Measurements from ENCODE around the gene FXYD2.

The FXYD2 gene

GRCh38 chr11:117795638-117796455 is 28.7 kb downstream of the FXYD2 start:
- no peak for DNase-seq

GRCh38 chr11:117794772-117795629 is 29.5 kb downstream of the FXYD2 start:
- no peak for DNase-seq

GRCh38 chr11:117794135-117794534 is 30.4 kb downstream of the FXYD2 start:
- DNase-seq, result no peak

GRCh38 chr11:117793583-117793982 is 31.0 kb downstream of the FXYD2 start:
- no peak for DNase-seq

- DNase-seq, result no peak
Measured at GRCh38 chr11:117792992-117793391, 31.6 kb downstream of the FXYD2 start.

- DNase-seq, result peak; percentile 20
Measured at GRCh38 chr11:117792241-117792640, 32.3 kb downstream of the FXYD2 start.

GRCh38 chr11:117790279-117790678 is 34.3 kb downstream of the FXYD2 start:
- no peak for DNase-seq

GRCh38 chr11:117789241-117789640 is 35.3 kb downstream of the FXYD2 start:
- no peak for DNase-seq

- DNase-seq, result no peak
Measured at GRCh38 chr11:117786135-117786870, 38.2 kb downstream of the FXYD2 start.

GRCh38 chr11:117782101-117782500 is 42.4 kb downstream of the FXYD2 start:
- DNase-seq, result no peak

GRCh38 chr11:117781627-117782026 is 42.9 kb downstream of the FXYD2 start:
- DNase-seq, result no peak

- no peak for DNase-seq
Measured at GRCh38 chr11:117780456-117780855, 44.1 kb downstream of the FXYD2 start.

- no peak for DNase-seq
Measured at GRCh38 chr11:117774553-117774952, 50.0 kb downstream of the FXYD2 start.

GRCh38 chr11:117772360-117772759 is 52.2 kb downstream of the FXYD2 start:
- DNase-seq, result no peak

GRCh38 chr11:117771841-117772240 is 52.7 kb downstream of the FXYD2 start:
- DNase-seq, result no peak

- DNase-seq, result no peak
Measured at GRCh38 chr11:117771197-117771596, 53.3 kb downstream of the FXYD2 start.

GRCh38 chr11:117770061-117770460 is 54.5 kb downstream of the FXYD2 start:
- DNase-seq, result no peak
